Glomerular visceral epithelial cell (primary cell): ENCODE data around the gene KIF25.
"Not testable (repeated sequence)": the region's sequence is repeated elsewhere in the genome, so short reads cannot be mapped to it uniquely, and the experiment has no call there.

Source experiments
- DNase-seq: peaks from one replicate; pipeline ENCODE4 v3.0.0-alpha.2; 2016; ENCODE audit errors: extremely low spot score

KIF25 gene

GRCh38 chr6:167974640-167975344, 22.7 kb upstream of the KIF25 start:
- DNase-seq: no peak

GRCh38 chr6:167975458-167975857, 22.0 kb upstream of the KIF25 start:
- no peak for DNase-seq

GRCh38 chr6:167976116-167976657, 21.3 kb upstream of the KIF25 start:
- DNase-seq: not testable (repeated sequence)

GRCh38 chr6:167976708-167977107, 20.8 kb upstream of the KIF25 start:
- DNase-seq: no peak

GRCh38 chr6:167977717-167978467, 19.6 kb upstream of the KIF25 start:
- no peak for DNase-seq

- DNase-seq: no peak
Observed at GRCh38 chr6:167978607-167979006, 18.9 kb upstream of the KIF25 start.

GRCh38 chr6:167979436-167980139, 17.9 kb upstream of the KIF25 start:
- no peak for DNase-seq

GRCh38 chr6:167980911-167981580, 16.4 kb upstream of the KIF25 start:
- no peak for DNase-seq

- DNase-seq: no peak
Observed at GRCh38 chr6:167981916-167982462, 15.5 kb upstream of the KIF25 start.

- no peak for DNase-seq
Observed at GRCh38 chr6:167984144-167984719, 13.2 kb upstream of the KIF25 start.

GRCh38 chr6:167984876-167985604, 12.4 kb upstream of the KIF25 start:
- DNase-seq: no peak

- DNase-seq: no peak
Observed at GRCh38 chr6:167985911-167986595, 11.4 kb upstream of the KIF25 start.

- DNase-seq: no peak
Observed at GRCh38 chr6:167987396-167988153, 9.9 kb upstream of the KIF25 start.

- DNase-seq: no peak
Observed at GRCh38 chr6:167988154-167988495, 9.3 kb upstream of the KIF25 start.

- DNase-seq: no peak
Observed at GRCh38 chr6:167988945-167989841, 8.3 kb upstream of the KIF25 start.

GRCh38 chr6:167990016-167990945, 7.2 kb upstream of the KIF25 start:
- DNase-seq: no peak

GRCh38 chr6:167993169-167993568, 4.3 kb upstream of the KIF25 start:
- no peak for DNase-seq
